GM20431 (cell line): Measurements from ENCODE around the gene STIM2.

Experiments
- in situ Hi-C: fragments of 300-500 bp; cut with MseI, MboI; formaldehyde crosslinking; loops from one replicate; pipeline ENCODE4 v1.15.0; 2020; ENCODE audit warnings: low sequenced_read_pairs; ENCODE audit not compliant: unreplicated experiment

STIM2 gene

DNA sequence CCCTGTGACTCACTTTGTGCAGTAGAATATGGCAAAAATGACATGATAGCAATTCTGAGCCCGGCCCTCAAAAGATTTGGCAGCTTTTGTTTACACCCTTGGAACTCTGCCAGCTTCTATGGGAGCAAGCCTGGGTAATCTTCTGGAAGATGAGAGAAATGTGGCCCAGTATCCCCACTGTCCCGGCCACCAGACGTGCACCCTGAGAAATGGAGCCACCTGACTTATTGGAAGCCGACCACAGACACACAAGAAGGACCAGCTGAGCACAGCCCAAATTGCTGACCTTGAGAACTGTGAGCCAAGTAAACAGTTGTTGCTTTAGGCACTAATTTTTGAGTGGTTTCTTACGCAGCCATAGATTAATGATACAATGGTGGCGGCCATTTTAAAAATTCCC lies 197.0 kb downstream of the STIM2 start:
- in situ Hi-C loops, result loop anchor here (25.0 kb wide), 1 partner anchor 255 kb away; no protein-coding TSS in a partner anchor

DNA sequence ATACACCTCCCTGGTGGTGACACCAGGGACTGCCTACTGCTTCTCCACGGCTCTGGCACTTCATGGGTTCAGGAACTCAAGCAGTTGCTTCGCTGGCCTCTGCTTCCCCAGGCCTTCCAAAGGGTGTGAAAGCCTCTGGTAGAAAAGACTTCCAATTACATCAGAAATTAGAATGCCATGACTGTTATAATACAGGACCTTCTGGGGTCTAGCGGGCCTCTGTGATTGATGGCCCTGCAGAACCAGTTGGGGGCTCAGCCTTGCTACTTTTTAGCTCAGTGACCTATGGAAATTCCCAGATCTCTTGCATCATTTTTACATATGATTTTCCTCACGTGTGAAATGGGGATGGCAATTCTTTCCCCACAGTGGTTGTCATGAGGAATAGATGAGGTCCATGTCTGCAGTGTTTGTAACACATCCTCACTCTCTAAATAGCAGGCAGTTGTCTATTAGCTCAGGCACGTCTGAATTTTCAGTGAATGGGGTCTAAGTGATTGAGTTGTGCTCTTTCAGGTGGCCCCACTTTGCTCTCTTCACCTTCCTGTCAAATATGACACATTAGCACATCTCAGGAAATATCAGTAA lies 198.3 kb downstream of the STIM2 start:
- in situ Hi-C loops, result loop anchor here (25.0 kb wide), 1 partner anchor 253 kb away; no protein-coding TSS in a partner anchor

DNA sequence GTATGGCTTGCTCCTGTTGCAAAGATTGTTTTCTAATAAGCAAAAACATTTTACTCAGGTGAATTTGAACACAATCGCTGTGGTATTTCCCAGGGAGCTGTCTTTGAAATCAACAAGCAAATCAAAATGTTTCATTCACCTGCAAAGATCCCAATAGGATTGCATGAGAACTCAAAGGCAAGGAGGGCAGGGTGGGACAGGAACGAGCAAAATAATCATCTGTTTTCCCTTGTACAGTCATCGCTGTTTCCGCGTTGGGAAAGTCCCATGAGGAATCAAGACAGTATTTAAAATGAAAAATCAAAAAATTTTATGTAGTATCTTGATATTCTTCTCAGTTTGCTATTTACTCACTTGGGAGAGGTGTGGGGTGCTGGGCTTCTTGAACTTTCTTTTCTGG lies 198.8 kb downstream of the STIM2 start:
- in situ Hi-C loops, result loop anchor here (25.0 kb wide), 1 partner anchor 253 kb away; no protein-coding TSS in a partner anchor

DNA sequence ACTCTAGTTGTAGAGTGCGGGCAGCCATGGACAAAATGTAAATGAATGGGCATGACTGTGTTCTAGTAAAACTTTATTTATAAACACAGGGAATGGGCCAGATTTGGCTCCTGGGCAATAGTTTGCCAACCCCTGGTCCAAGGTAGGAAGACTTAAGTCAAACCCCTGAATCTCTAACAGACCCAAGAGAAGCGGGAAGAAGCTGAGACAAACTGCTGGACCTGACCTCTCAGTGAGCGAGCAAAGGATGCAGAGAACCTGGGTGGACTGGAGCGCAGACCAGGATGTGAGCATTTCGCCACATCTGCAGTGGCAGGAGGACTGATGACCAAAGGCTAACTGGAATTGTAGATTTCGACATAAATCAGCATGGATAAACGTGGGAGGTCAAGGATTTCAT lies 201.6 kb downstream of the STIM2 start:
- in situ Hi-C loops, result loop anchor here (25.0 kb wide), 1 partner anchor 250 kb away; no protein-coding TSS in a partner anchor

DNA sequence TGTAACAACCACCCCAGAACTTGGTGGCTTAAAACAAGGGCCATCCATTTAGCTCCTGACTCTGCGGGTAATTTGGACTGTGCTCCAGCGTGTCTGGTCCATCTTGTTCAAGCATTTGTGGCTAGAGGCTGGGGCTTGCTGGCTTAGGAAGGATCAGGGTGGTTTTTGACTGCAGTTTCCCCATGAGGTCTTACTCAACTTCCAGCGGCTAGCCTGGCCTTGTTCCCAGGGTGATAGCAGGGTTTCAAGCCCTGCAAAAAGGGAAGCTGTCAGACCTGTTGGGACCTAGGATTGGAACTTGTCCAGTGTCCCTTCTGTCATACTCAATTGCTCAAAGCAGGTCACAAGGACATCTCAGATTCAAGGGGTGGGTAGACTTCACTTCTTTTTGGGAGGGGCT lies 205.9 kb downstream of the STIM2 start:
- in situ Hi-C loops, result loop anchor here (25.0 kb wide), 1 partner anchor 246 kb away; no protein-coding TSS in a partner anchor

DNA sequence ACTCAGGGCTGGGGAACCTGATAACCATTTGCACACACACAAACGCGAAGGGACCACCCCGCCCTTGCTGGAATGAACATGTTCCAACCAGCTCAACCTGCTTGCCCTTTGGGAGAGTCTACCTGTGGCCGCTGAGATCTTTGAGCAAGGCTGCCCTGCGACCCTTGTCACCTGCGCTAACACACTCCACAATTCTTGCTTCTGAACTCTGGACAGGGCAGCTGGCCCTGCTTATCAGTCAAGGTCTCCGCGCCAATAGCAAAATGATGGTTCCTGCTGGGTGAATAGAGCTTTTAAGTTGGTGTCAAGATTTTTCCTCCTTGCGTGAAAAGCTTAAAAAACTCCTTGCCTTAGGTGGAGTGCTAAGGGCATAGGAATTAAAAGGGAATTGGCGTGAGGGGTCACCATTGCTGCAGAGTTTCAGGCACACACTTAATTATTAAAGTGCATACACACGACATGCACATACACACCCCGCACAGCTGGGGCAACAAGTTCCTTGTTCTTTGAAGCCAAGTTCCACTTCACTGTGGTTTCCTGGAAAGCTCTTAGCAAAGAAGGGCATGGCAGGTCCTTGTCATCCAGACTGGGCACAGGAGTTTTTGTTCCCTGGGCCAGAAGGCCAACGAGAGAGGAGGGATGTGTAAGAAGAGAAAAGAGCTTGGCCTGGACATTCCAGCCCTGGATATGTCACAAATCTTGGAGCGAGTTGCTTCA lies 207.7 kb downstream of the STIM2 start:
- in situ Hi-C loops, result loop anchor here (25.0 kb wide), 1 partner anchor 244 kb away; no protein-coding TSS in a partner anchor
